ENCODE results near the gene PTGFRN. TPM values are rescaled to one million over a fixed set of nuclear protein-coding genes. Genes with fewer than 3 reads are reported as not detected.

The PTGFRN gene
- polyA plus RNA-seq, 1 donor: 37.9 TPM

GRCh38 chr1:116988248-116988647, 78.5 kb downstream of the PTGFRN start:
- no peaks in the 10 kb centered on the region for H3K9me3 ChIP-seq (ENCODE audit: control insufficient read depth, low read depth, low read length)
- no peak overlapping the region for H3K4me3 ChIP-seq (ENCODE audit: low read length)
- peaks cover 3% of the 10 kb centered on the region for H3K36me3 ChIP-seq (ENCODE audit: control insufficient read depth, insufficient read depth, low read length)
- no peak overlapping the region for H3K27ac ChIP-seq (ENCODE audit: low read length)
- H3K4me1 ChIP-seq (ENCODE audit: control insufficient read depth, insufficient read depth, low read length): peaks cover 24% of the 10 kb centered on the region
- peak in 1 of 2 donors; percentile 21 for DNase-seq
- no peaks in the 10 kb centered on the region for H3K27me3 ChIP-seq (ENCODE audit: control insufficient read depth, insufficient read depth, low read length)
- WGBS (ENCODE audit: insufficient coverage, low lambda C conversion rate): no CpG with 5 or more reads among the region's 7 CpGs

GRCh38 chr1:116988908-116989307, 79.2 kb downstream of the PTGFRN start:
- no peak overlapping the region for H3K27ac ChIP-seq (ENCODE audit: low read length)
- peaks cover 18% of the 10 kb centered on the region for H3K4me1 ChIP-seq (ENCODE audit: control insufficient read depth, insufficient read depth, low read length)

GRCh38 chr1:116989835-116990234, 80.1 kb downstream of the PTGFRN start:
- H3K4me1 ChIP-seq (ENCODE audit: control insufficient read depth, insufficient read depth, low read length): peaks cover 12% of the 10 kb centered on the region
- no peaks in the 10 kb centered on the region for H3K9me3 ChIP-seq (ENCODE audit: control insufficient read depth, low read depth, low read length)
- WGBS (ENCODE audit: insufficient coverage, low lambda C conversion rate): 73% methylated on average over 2 of the region's 5 CpGs
- peaks cover 3% of the 10 kb centered on the region for H3K36me3 ChIP-seq (ENCODE audit: control insufficient read depth, insufficient read depth, low read length)
- H3K27me3 ChIP-seq (ENCODE audit: control insufficient read depth, insufficient read depth, low read length): no peaks in the 10 kb centered on the region
- H3K4me3 ChIP-seq (ENCODE audit: low read length): no peak overlapping the region
- no peak overlapping the region for H3K27ac ChIP-seq (ENCODE audit: low read length)
- no peak for DNase-seq

More at GRCh38 chr1:116988908-116989307, 79.2 kb downstream of the PTGFRN start:
- Histone ChIP-seq H3K36me3 (ENCODE audit: control insufficient read depth, insufficient read depth, low read length) (peaks cover 3% of the 10 kb centered on the region), H3K9me3 (ENCODE audit: control insufficient read depth, low read depth, low read length) (no peaks in the 10 kb centered on the region), H3K27me3 (ENCODE audit: control insufficient read depth, insufficient read depth, low read length) (no peaks in the 10 kb centered on the region), H3K4me3 (ENCODE audit: low read length) (no peak overlapping the region)
- DNase-seq: peak in 1 of 2 donors; percentile 28
- no CpG with 5 or more reads among the region's 2 CpGs for WGBS (ENCODE audit: insufficient coverage, low lambda C conversion rate)

GRCh38 chr1:116990612-116991151, 81.0 kb downstream of the PTGFRN start:
- Histone ChIP-seq H3K9me3 (ENCODE audit: control insufficient read depth, low read depth, low read length) (no peaks in the 10 kb centered on the region), H3K4me3 (ENCODE audit: low read length) (no peak overlapping the region), H3K27ac (ENCODE audit: low read length) (no peak overlapping the region), H3K36me3 (ENCODE audit: control insufficient read depth, insufficient read depth, low read length) (peaks cover 3% of the 10 kb centered on the region), H3K27me3 (ENCODE audit: control insufficient read depth, insufficient read depth, low read length) (no peaks in the 10 kb centered on the region), H3K4me1 (ENCODE audit: control insufficient read depth, insufficient read depth, low read length) (peaks cover 12% of the 10 kb centered on the region)
- WGBS (ENCODE audit: insufficient coverage, low lambda C conversion rate): 100% methylated on average over 2 of the region's 12 CpGs
- DNase-seq: no peak

GRCh38 chr1:116991171-116991845, 81.6 kb downstream of the PTGFRN start:
- Histone ChIP-seq H3K27ac (ENCODE audit: low read length) (no peak overlapping the region), H3K36me3 (ENCODE audit: control insufficient read depth, insufficient read depth, low read length) (peaks cover 3% of the 10 kb centered on the region), H3K4me3 (ENCODE audit: low read length) (no peak overlapping the region), H3K27me3 (ENCODE audit: control insufficient read depth, insufficient read depth, low read length) (no peaks in the 10 kb centered on the region), H3K4me1 (ENCODE audit: control insufficient read depth, insufficient read depth, low read length) (peaks cover 12% of the 10 kb centered on the region), H3K9me3 (ENCODE audit: control insufficient read depth, low read depth, low read length) (no peaks in the 10 kb centered on the region)
- no peak for DNase-seq
- WGBS (ENCODE audit: insufficient coverage, low lambda C conversion rate): no CpG with 5 or more reads among the region's 2 CpGs

- H3K36me3 ChIP-seq (ENCODE audit: control insufficient read depth, insufficient read depth, low read length): peaks cover 3% of the 10 kb centered on the region
- peaks cover 7% of the 10 kb centered on the region for H3K4me1 ChIP-seq (ENCODE audit: control insufficient read depth, insufficient read depth, low read length)
- no peak for DNase-seq
- no peaks in the 10 kb centered on the region for H3K27me3 ChIP-seq (ENCODE audit: control insufficient read depth, insufficient read depth, low read length)
- no CpG with 5 or more reads among the region's 1 CpG for WGBS (ENCODE audit: insufficient coverage, low lambda C conversion rate)
- no peak overlapping the region for H3K27ac ChIP-seq (ENCODE audit: low read length)
- H3K9me3 ChIP-seq (ENCODE audit: control insufficient read depth, low read depth, low read length): no peaks in the 10 kb centered on the region
- no peak overlapping the region for H3K4me3 ChIP-seq (ENCODE audit: low read length)
Measured at GRCh38 chr1:116991918-116992317, 82.2 kb downstream of the PTGFRN start.

GRCh38 chr1:116993286-116993685, 83.6 kb downstream of the PTGFRN start:
- no peaks in the 10 kb centered on the region for H3K4me1 ChIP-seq (ENCODE audit: control insufficient read depth, insufficient read depth, low read length)
- H3K27me3 ChIP-seq (ENCODE audit: control insufficient read depth, insufficient read depth, low read length): no peaks in the 10 kb centered on the region
- H3K4me3 ChIP-seq (ENCODE audit: low read length): no peak overlapping the region
- 100% methylated on average over 4 of the region's 7 CpGs for WGBS (ENCODE audit: insufficient coverage, low lambda C conversion rate)
- no peak overlapping the region for H3K27ac ChIP-seq (ENCODE audit: low read length)
- DNase-seq: no peak
- no peaks in the 10 kb centered on the region for H3K9me3 ChIP-seq (ENCODE audit: control insufficient read depth, low read depth, low read length)
- peaks cover 3% of the 10 kb centered on the region for H3K36me3 ChIP-seq (ENCODE audit: control insufficient read depth, insufficient read depth, low read length)

- Histone ChIP-seq H3K9me3 (ENCODE audit: control insufficient read depth, low read depth, low read length) (no peaks in the 10 kb centered on the region), H3K27me3 (ENCODE audit: control insufficient read depth, insufficient read depth, low read length) (no peaks in the 10 kb centered on the region), H3K27ac (ENCODE audit: low read length) (no peak overlapping the region), H3K4me3 (ENCODE audit: low read length) (no peak overlapping the region), H3K4me1 (ENCODE audit: control insufficient read depth, insufficient read depth, low read length) (no peaks in the 10 kb centered on the region), H3K36me3 (ENCODE audit: control insufficient read depth, insufficient read depth, low read length) (peaks cover 3% of the 10 kb centered on the region)
- DNase-seq: no peak
- WGBS (ENCODE audit: insufficient coverage, low lambda C conversion rate): 80% methylated on average over 2 of the region's 2 CpGs
Measured at GRCh38 chr1:116994411-116994810, 84.7 kb downstream of the PTGFRN start.

GRCh38 chr1:116997066-116997465, 87.3 kb downstream of the PTGFRN start:
- no peak for DNase-seq
- no peaks in the 10 kb centered on the region for H3K36me3 ChIP-seq (ENCODE audit: control insufficient read depth, insufficient read depth, low read length)
- no peaks in the 10 kb centered on the region for H3K9me3 ChIP-seq (ENCODE audit: control insufficient read depth, low read depth, low read length)
- H3K4me1 ChIP-seq (ENCODE audit: control insufficient read depth, insufficient read depth, low read length): no peaks in the 10 kb centered on the region
- H3K4me3 ChIP-seq (ENCODE audit: low read length): no peak overlapping the region
- WGBS (ENCODE audit: insufficient coverage, low lambda C conversion rate): no CpG with 5 or more reads among the region's 1 CpG
- H3K27ac ChIP-seq (ENCODE audit: low read length): no peak overlapping the region
- H3K27me3 ChIP-seq (ENCODE audit: control insufficient read depth, insufficient read depth, low read length): no peaks in the 10 kb centered on the region

GRCh38 chr1:116997636-116998035, 87.9 kb downstream of the PTGFRN start:
- no peaks in the 10 kb centered on the region for H3K9me3 ChIP-seq (ENCODE audit: control insufficient read depth, low read depth, low read length)

GRCh38 chr1:116999596-116999995, 89.9 kb downstream of the PTGFRN start:
- Histone ChIP-seq H3K27ac (ENCODE audit: low read length) (no peak overlapping the region), H3K27me3 (ENCODE audit: control insufficient read depth, insufficient read depth, low read length) (no peaks in the 10 kb centered on the region)
- peak in 1 of 2 donors; percentile 41 for DNase-seq

More at GRCh38 chr1:116997636-116998035, 87.9 kb downstream of the PTGFRN start:
- DNase-seq: no peak
- Histone ChIP-seq H3K4me3 (ENCODE audit: low read length) (no peak overlapping the region), H3K27me3 (ENCODE audit: control insufficient read depth, insufficient read depth, low read length) (no peaks in the 10 kb centered on the region), H3K36me3 (ENCODE audit: control insufficient read depth, insufficient read depth, low read length) (no peaks in the 10 kb centered on the region), H3K4me1 (ENCODE audit: control insufficient read depth, insufficient read depth, low read length) (no peaks in the 10 kb centered on the region), H3K27ac (ENCODE audit: low read length) (no peak overlapping the region)

More at GRCh38 chr1:116999596-116999995, 89.9 kb downstream of the PTGFRN start:
- Histone ChIP-seq H3K36me3 (ENCODE audit: control insufficient read depth, insufficient read depth, low read length) (no peaks in the 10 kb centered on the region), H3K4me1 (ENCODE audit: control insufficient read depth, insufficient read depth, low read length) (no peaks in the 10 kb centered on the region), H3K4me3 (ENCODE audit: low read length) (no peak overlapping the region), H3K9me3 (ENCODE audit: control insufficient read depth, low read depth, low read length) (no peaks in the 10 kb centered on the region)
- no CpG with 5 or more reads among the region's 3 CpGs for WGBS (ENCODE audit: insufficient coverage, low lambda C conversion rate)

Measured in large intestine (tissue), 3 donors.